ENCODE results near the gene HRH3. TPM values are rescaled to one million over a fixed set of nuclear protein-coding genes. Genes with fewer than 3 reads are reported as not detected.

Gene HRH3
- total RNA-seq = not detected

GRCh38 chr20:62219992-62220665 lies at the start of gene HRH3:
HRH3 (minus strand) TSS chr20:62220278; CDS start chr20:62219970, 308 bp downstream.
- TF ChIP-seq, protein P1, sequence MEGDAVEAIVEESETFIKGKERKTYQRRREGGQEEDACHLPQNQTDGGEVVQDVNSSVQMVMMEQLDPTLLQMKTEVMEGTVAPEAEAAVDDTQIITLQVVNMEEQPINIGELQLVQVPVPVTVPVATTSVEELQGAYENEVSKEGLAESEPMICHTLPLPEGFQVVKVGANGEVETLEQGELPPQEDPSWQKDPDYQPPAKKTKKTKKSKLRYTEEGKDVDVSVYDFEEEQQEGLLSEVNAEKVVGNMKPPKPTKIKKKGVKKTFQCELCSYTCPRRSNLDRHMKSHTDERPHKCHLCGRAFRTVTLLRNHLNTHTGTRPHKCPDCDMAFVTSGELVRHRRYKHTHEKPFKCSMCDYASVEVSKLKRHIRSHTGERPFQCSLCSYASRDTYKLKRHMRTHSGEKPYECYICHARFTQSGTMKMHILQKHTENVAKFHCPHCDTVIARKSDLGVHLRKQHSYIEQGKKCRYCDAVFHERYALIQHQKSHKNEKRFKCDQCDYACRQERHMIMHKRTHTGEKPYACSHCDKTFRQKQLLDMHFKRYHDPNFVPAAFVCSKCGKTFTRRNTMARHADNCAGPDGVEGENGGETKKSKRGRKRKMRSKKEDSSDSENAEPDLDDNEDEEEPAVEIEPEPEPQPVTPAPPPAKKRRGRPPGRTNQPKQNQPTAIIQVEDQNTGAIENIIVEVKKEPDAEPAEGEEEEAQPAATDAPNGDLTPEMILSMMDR (IDR thresholded peaks at IDR 0.05; ENCODE audit: low read depth) = no peak

GRCh38 chr20:62269871-62270270 lies 49.8 kb upstream of the HRH3 start:
- TF ChIP-seq, protein P1 (IDR thresholded peaks at IDR 0.05; ENCODE audit: low read depth) = no peak

GRCh38 chr20:62269378-62269777 lies 49.3 kb upstream of the HRH3 start:
- TF ChIP-seq, protein P1 (IDR thresholded peaks at IDR 0.05; ENCODE audit: low read depth) = no peak

DNA sequence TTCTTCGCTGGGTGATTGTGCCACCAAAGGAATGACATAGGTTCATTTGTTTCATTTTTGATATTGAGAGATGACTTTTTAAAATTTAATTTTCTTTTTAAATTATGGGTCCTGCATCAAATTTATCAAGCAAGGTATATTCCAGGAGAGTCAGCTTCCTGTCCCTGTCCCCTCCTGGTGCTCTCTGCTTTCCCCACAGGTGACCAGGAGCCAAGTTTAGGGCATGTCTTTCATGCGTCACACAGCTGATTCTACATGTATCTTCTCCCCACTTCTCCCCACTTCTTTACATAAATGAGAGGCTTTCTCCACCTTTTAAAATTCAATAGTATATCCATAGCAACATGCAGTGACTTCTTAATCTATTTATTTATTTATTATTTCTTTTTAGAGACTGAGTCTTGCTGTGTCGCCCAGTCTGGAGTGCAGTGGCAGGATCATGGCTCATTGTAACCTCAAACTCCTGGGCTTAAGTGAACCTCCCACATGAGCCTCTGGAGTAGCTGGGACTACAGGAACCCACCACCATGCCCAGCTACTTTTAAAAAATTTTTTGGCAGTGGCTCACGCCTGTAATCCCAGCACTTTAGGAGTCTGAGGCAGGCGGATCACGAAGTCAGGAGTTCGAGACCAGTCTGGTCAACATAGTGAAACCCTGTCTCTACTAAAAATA lies 48.3 kb upstream of the HRH3 start:
- TF ChIP-seq, protein P1 (IDR thresholded peaks at IDR 0.05; ENCODE audit: low read depth) = no peak

DNA sequence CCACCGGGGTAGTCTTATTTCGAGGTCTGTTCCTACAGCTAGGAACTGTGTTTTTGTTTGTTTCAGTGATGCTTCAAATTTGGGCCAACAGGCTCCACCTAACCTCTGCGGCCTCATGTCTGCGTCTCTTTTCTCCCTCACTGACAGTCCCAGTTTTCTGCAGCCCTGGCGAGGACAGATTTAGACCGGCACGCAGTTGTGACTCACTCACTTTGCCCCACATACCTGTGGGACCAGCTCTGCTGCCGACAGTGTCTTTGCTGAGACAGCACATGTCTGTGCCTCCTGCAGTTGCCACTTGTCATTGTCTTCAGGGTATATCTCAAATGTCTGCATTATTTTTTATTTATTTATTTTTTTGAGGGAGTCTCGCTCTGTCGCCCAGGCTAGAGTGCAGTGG lies 47.5 kb upstream of the HRH3 start:
- TF ChIP-seq, protein P1 (IDR thresholded peaks at IDR 0.05; ENCODE audit: low read depth) = no peak

- TF ChIP-seq, protein P1 (IDR thresholded peaks at IDR 0.05; ENCODE audit: low read depth) = no peak
Measured at GRCh38 chr20:62266851-62267250, 46.8 kb upstream of the HRH3 start.

- TF ChIP-seq, protein P1 (IDR thresholded peaks at IDR 0.05; ENCODE audit: low read depth) = no peak
Measured at GRCh38 chr20:62266340-62266739, 46.3 kb upstream of the HRH3 start.

All from subcutaneous adipose tissue (tissue), 4 donors.